Motor neuron (in vitro differentiated cells): ENCODE data around the gene C6orf15. TPM values are rescaled to one million over a fixed set of nuclear protein-coding genes. Genes with fewer than 3 reads are reported as not detected.
"Not testable (repeated sequence)": the region's sequence is repeated elsewhere in the genome, so short reads cannot be mapped to it uniquely, and the experiment has no call there.

Experiments
- ATAC-seq, 8 experiments: fragments of 200-7000 bp; cut with Tn5 transposase; replicated peaks in 6 of 8; 2 replicates each; pipeline ENCODE4 v1.8.0; 2021; ENCODE audit warnings: mild to moderate bottlenecking in 8 of 8, moderate library complexity in 8 of 8
- H3K27ac ChIP-seq, 2 donors: fragments of 250-450 bp; sonication (Bioruptor Pico); 2 replicates each; pipeline ENCODE4 v1.9.0; 2021; ENCODE audit warnings: antibody characterized with exemption in 2 of 2, mild to moderate bottlenecking in 2 of 2, moderate library complexity in 1 of 2
- H3K4me1 ChIP-seq, 2 donors: fragments of 250-450 bp; sonication (Bioruptor Pico); replicated peaks in 1 of 2; 2 replicates each; pipeline ENCODE4 v1.6.1; 2021; ENCODE audit warnings: antibody characterized with exemption in 2 of 2, mild to moderate bottlenecking in 2 of 2, moderate library complexity in 1 of 2
- H3K4me3 ChIP-seq, 5 donors: fragments of 250-450 bp; sonication (Bioruptor Pico); 2 replicates each; pipeline ENCODE4 v1.9.0; 2021; ENCODE audit warnings: antibody characterized with exemption in 5 of 5, mild to moderate bottlenecking in 5 of 5, moderate library complexity in 4 of 5
- WGBS, 10 experiments: fragments of 450-650 bp; shearing (Covaris generic); methylation state at CpG; one replicate each; pipeline ENCODE4 v1.0.0; 2022; 5-methylcytosine and 5-hydroxymethylcytosine counted together
- in situ Hi-C, 9 experiments: fragments of 400-800 bp; cut with MboI; loops; one replicate each; pipeline ENCODE4 v1.15.0; 2021; ENCODE audit warnings: low sequenced_read_pairs in 9 of 9, low pct_unique_long_range_greater_than_20kb in 2 of 9; ENCODE audit not compliant: unreplicated experiment in 9 of 9
- total RNA-seq, 8 experiments: library from RNA; unstranded; fragments of 300-600 nt; gene quantifications; 2 replicates each; pipeline versions ENCODE4 v1.2.3 to v1.2.4, GENCODE V29; 2022

Gene C6orf15
- total RNA-seq, 8 experiments from 2014 or later = 0.18 to 1.00 (median 0.56) TPM; not detected in 5

GRCh38 chr6:31076611-31077010, 35.8 kb downstream of the C6orf15 start:
- Histone ChIP-seq H3K27ac (no peak overlapping the region), H3K4me1 (peaks cover 0 to 4% of the 10 kb centered on the region in 2 donors), H3K4me3 (no peak overlapping the region)
- in situ Hi-C loops = loop anchor here (10.0 to 25.0 kb wide), 6 partner anchors 162 to 539 kb away; partner anchors contain the start of genes VARS2 (in 7 of the 9), GTF2H4 (in 3 of the 9), FLOT1 (in 2 of the 9) and IER3 (in 2 of the 9)
- WGBS, 10 experiments = 0 to 100% (median 92%) methylated on average over 1 to 4 of the region's 4 CpGs; no CpG with 5 or more reads in 1 of the 10 experiments
- peak in 1 of 8 experiments; percentile 49 for ATAC-seq

- no peak overlapping the region for H3K27ac ChIP-seq
- no peak for ATAC-seq
- H3K4me3 ChIP-seq = no peak overlapping the region
- H3K4me1 ChIP-seq = peaks cover 3 to 8% of the 10 kb centered on the region in 2 donors
- in situ Hi-C loops = loop anchor here (10.0 to 25.0 kb wide), 6 partner anchors 161 to 538 kb away; partner anchors contain the start of genes VARS2 (in 7 of the 9), GTF2H4 (in 3 of the 9), FLOT1 (in 2 of the 9) and IER3 (in 2 of the 9)
- WGBS, 10 experiments = 14 to 100% (median 100%) methylated on average over 1 of the region's 1 CpG; no CpG with 5 or more reads in 2 of the 10 experiments
Observed at GRCh38 chr6:31075528-31075927, 36.8 kb downstream of the C6orf15 start.

GRCh38 chr6:31074401-31074800, 38.0 kb downstream of the C6orf15 start:
- Histone ChIP-seq H3K27ac (no peak overlapping the region), H3K4me1 (peaks cover 7 to 9% of the 10 kb centered on the region in 2 donors), H3K4me3 (no peak overlapping the region)
- no peak for ATAC-seq
- 0 to 100% (median 84%) methylated on average over 1 to 4 of the region's 4 CpGs; no CpG with 5 or more reads in 3 of the 10 experiments for WGBS, 10 experiments
- in situ Hi-C loops = loop anchor here in 5 of 9 experiments (10.0 kb wide), 2 partner anchors 160 to 250 kb away; partner anchors contain the start of gene VARS2 (in 4 of the 5)

GRCh38 chr6:31070711-31071197, 41.6 kb downstream of the C6orf15 start:
- WGBS, 10 experiments = 0 to 56% (median 14%) methylated on average over 1 to 6 of the region's 6 CpGs; no CpG with 5 or more reads in 6 of the 10 experiments
- H3K4me3 ChIP-seq = no peak overlapping the region
- ATAC-seq = peak; percentile 91 to 97 (median 96)
- in situ Hi-C loops = loop anchor here in 5 of 9 experiments (10.0 kb wide), 2 partner anchors 156 to 246 kb away; partner anchors contain the start of gene VARS2 (in 4 of the 5)
- peaks cover 12 to 16% of the 10 kb centered on the region in 2 donors for H3K4me1 ChIP-seq
- peak overlapping the region in 1 of 2 donors; percentile 63 for H3K27ac ChIP-seq

- peak; percentile 66 to 90 (median 78) for ATAC-seq
- in situ Hi-C loops = no loop called here
- H3K4me3 ChIP-seq = no peak overlapping the region
- 0 to 100% (median 61%) methylated on average over 1 to 6 of the region's 13 CpGs; no CpG with 5 or more reads in 1 of the 10 experiments for WGBS, 10 experiments
- peaks cover 12 to 16% of the 10 kb centered on the region in 2 donors for H3K4me1 ChIP-seq
- no peak overlapping the region for H3K27ac ChIP-seq
Observed at GRCh38 chr6:31068669-31069340, 43.6 kb downstream of the C6orf15 start.

GRCh38 chr6:31067891-31068668, 44.3 kb downstream of the C6orf15 start:
- H3K27ac ChIP-seq, H3K4me3 ChIP-seq, in situ Hi-C loops: not testable (repeated sequence)
- peak in 1 of 8 experiments; percentile 21 for ATAC-seq
- 0 to 100% (median 67%) methylated on average over 1 to 3 of the region's 11 CpGs; no CpG with 5 or more reads in 3 of the 10 experiments for WGBS, 10 experiments
- peaks cover 12 to 16% of the 10 kb centered on the region in 2 donors for H3K4me1 ChIP-seq

- H3K4me1 ChIP-seq = peaks cover 12 to 16% of the 10 kb centered on the region in 2 donors
- H3K27ac ChIP-seq, in situ Hi-C loops, H3K4me3 ChIP-seq, ATAC-seq: not testable (repeated sequence)
- WGBS, 10 experiments = no CpG with 5 or more reads among the region's 32 CpGs
Observed at GRCh38 chr6:31067028-31067427, 45.3 kb downstream of the C6orf15 start.

GRCh38 chr6:31065556-31065955, 46.8 kb downstream of the C6orf15 start:
- WGBS, 10 experiments = 50 to 90% (median 81%) methylated on average over 1 to 2 of the region's 2 CpGs; no CpG with 5 or more reads in 6 of the 10 experiments
- Histone ChIP-seq H3K4me3 (no peak overlapping the region), H3K4me1 (peaks cover 9 to 12% of the 10 kb centered on the region in 2 donors), H3K27ac (no peak overlapping the region)
- ATAC-seq = no peak
- in situ Hi-C loops = no loop called here

- H3K27ac ChIP-seq = no peak overlapping the region
- no peak overlapping the region for H3K4me3 ChIP-seq
- no peak for ATAC-seq
- in situ Hi-C loops = no loop called here
- WGBS, 10 experiments = 56 to 91% (median 85%) methylated on average over 2 to 7 of the region's 7 CpGs
- peaks cover 6 to 7% of the 10 kb centered on the region in 2 donors for H3K4me1 ChIP-seq
Observed at GRCh38 chr6:31063906-31064435, 48.4 kb downstream of the C6orf15 start.

Other genes starting within 250 kb of the C6orf15 start
- gene DDR1, start 228.1 kb downstream of the C6orf15 start, total RNA-seq = 100 to 1,000 TPM in 6 of 8 experiments, 10 to 100 TPM in 2; 24.1 to 369 (median 138) TPM
- 10 to 100 TPM; 18.2 to 46.3 (median 28.5) TPM for gene GTF2H4, start 204.4 kb downstream of the C6orf15 start, total RNA-seq
- 10 to 100 TPM; 13.5 to 39.7 (median 21.0) TPM for gene VARS2, start 198.3 kb downstream of the C6orf15 start, total RNA-seq
- 1 to 10 TPM in 1 of 8 experiments, not detected in 7; 1.2 TPM for gene SFTA2, start 180.4 kb downstream of the C6orf15 start, total RNA-seq
- gene MUCL3, start 171.6 kb downstream of the C6orf15 start, total RNA-seq = under 1 TPM in 6 of 8 experiments, not detected in 2; 0.05 to 0.45 (median 0.30) TPM
- under 1 TPM in 5 of 8 experiments, not detected in 3; 0.05 to 0.52 (median 0.17) TPM for gene MUC21, start 128.9 kb downstream of the C6orf15 start, total RNA-seq
- under 1 TPM in 6 of 8 experiments, not detected in 2; 0.04 to 0.31 (median 0.09) TPM for gene MUC22, start 102.1 kb downstream of the C6orf15 start, total RNA-seq
- gene PSORS1C1, start 2.2 kb upstream of the C6orf15 start, total RNA-seq = 1 to 10 TPM in 5 of 8 experiments, under 1 TPM in 3; 0.33 to 8.0 (median 1.9) TPM
- gene CDSN, start 7.9 kb upstream of the C6orf15 start, total RNA-seq = under 1 TPM in 1 of 8 experiments, not detected in 7; 0.20 TPM
- under 1 TPM in 4 of 8 experiments, not detected in 4; 0.27 to 0.81 (median 0.72) TPM for gene PSORS1C2, start 26.5 kb upstream of the C6orf15 start, total RNA-seq
- gene CCHCR1, start 45.2 kb upstream of the C6orf15 start, total RNA-seq = 10 to 100 TPM; 12.1 to 33.8 (median 15.6) TPM
- 10 to 100 TPM in 3 of 8 experiments, 1 to 10 TPM in 3, under 1 TPM in 2; 0.36 to 14.7 (median 2.6) TPM for gene TCF19, start 46.0 kb upstream of the C6orf15 start, total RNA-seq
- over 10,000 TPM in 1 of 8 experiments, 1,000 to 10,000 TPM in 2, 100 to 1,000 TPM in 4, 1 to 10 TPM in 1; 3.8 to 12,640 (median 323) TPM for gene POU5F1, start 58.1 kb upstream of the C6orf15 start, total RNA-seq
- 1,000 to 10,000 TPM in 1 of 8 experiments, 100 to 1,000 TPM in 3, 10 to 100 TPM in 3, 1 to 10 TPM in 1; 9.3 to 1,124 (median 73.4) TPM for gene HLA-C, start 159.5 kb upstream of the C6orf15 start, total RNA-seq
- gene HLA-B, start 244.6 kb upstream of the C6orf15 start, total RNA-seq = 1,000 to 10,000 TPM in 2 of 8 experiments, 100 to 1,000 TPM in 2, 10 to 100 TPM in 4; 32.0 to 4,986 (median 164) TPM